Stimulated activated CD8-positive, alpha-beta memory T cell treated with anti-CD3 and anti-CD28 coated beads, Interleukin-12 subunit alpha, Interleukin-12 subunit beta, amount 100 ng/mL, for 24 hours (primary cell): ENCODE results near the gene TMX2.

Source experiments
- DNase-seq: peaks from one replicate; pipeline ENCODE4 v3.0.0-alpha.2; 2020; ENCODE audit errors: extremely low read depth

The TMX2 gene

GRCh38 chr11:57764972-57765371 is 52.6 kb downstream of the TMX2 start:
- no peak for DNase-seq

GRCh38 chr11:57770793-57771192 is 58.4 kb downstream of the TMX2 start:
- no peak for DNase-seq

GRCh38 chr11:57771365-57771764 is 59.0 kb downstream of the TMX2 start:
- DNase-seq = no peak

GRCh38 chr11:57772562-57772961 is 60.2 kb downstream of the TMX2 start:
- no peak for DNase-seq

GRCh38 chr11:57773026-57773598 is 60.7 kb downstream of the TMX2 start:
- DNase-seq = no peak

- DNase-seq = no peak
These were observed 63.1 kb downstream of the TMX2 start for GRCh38 chr11:57775491-57775890.

GRCh38 chr11:57776031-57776521 is 63.7 kb downstream of the TMX2 start:
- DNase-seq = no peak

GRCh38 chr11:57776577-57777210 is 64.3 kb downstream of the TMX2 start:
- no peak for DNase-seq

- no peak for DNase-seq
These were observed 65.5 kb downstream of the TMX2 start for GRCh38 chr11:57777969-57778317.

- DNase-seq = no peak
These were observed 66.1 kb downstream of the TMX2 start for GRCh38 chr11:57778318-57779037.

GRCh38 chr11:57779276-57779675 is 66.9 kb downstream of the TMX2 start:
- DNase-seq = no peak

GRCh38 chr11:57781529-57781943 is 69.1 kb downstream of the TMX2 start:
- no peak for DNase-seq

GRCh38 chr11:57785072-57785471 is 72.7 kb downstream of the TMX2 start:
- no peak for DNase-seq

GRCh38 chr11:57786436-57786835 is 74.0 kb downstream of the TMX2 start:
- DNase-seq = no peak

- no peak for DNase-seq
These were observed 74.7 kb downstream of the TMX2 start for GRCh38 chr11:57787006-57787604.

- no peak for DNase-seq
These were observed 75.7 kb downstream of the TMX2 start for GRCh38 chr11:57787920-57788702.

GRCh38 chr11:57788703-57789088 is 76.3 kb downstream of the TMX2 start:
- DNase-seq = no peak
